ENCODE data around the gene SRRM5.
"Not testable (repeated sequence)": the region's sequence is repeated elsewhere in the genome, so short reads cannot be mapped to it uniquely, and the experiment has no call there.

The SRRM5 gene

GRCh38 chr19:43581467-43581866, 30.4 kb upstream of the SRRM5 start:
- no peak for TF ChIP-seq ZFX (IDR thresholded peaks at IDR 0.05)
- TF ChIP-seq, protein P1, sequence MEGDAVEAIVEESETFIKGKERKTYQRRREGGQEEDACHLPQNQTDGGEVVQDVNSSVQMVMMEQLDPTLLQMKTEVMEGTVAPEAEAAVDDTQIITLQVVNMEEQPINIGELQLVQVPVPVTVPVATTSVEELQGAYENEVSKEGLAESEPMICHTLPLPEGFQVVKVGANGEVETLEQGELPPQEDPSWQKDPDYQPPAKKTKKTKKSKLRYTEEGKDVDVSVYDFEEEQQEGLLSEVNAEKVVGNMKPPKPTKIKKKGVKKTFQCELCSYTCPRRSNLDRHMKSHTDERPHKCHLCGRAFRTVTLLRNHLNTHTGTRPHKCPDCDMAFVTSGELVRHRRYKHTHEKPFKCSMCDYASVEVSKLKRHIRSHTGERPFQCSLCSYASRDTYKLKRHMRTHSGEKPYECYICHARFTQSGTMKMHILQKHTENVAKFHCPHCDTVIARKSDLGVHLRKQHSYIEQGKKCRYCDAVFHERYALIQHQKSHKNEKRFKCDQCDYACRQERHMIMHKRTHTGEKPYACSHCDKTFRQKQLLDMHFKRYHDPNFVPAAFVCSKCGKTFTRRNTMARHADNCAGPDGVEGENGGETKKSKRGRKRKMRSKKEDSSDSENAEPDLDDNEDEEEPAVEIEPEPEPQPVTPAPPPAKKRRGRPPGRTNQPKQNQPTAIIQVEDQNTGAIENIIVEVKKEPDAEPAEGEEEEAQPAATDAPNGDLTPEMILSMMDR (conservative IDR thresholded peaks at IDR 0.05): no peak
- no peak overlapping the region for H3K27ac ChIP-seq

DNA sequence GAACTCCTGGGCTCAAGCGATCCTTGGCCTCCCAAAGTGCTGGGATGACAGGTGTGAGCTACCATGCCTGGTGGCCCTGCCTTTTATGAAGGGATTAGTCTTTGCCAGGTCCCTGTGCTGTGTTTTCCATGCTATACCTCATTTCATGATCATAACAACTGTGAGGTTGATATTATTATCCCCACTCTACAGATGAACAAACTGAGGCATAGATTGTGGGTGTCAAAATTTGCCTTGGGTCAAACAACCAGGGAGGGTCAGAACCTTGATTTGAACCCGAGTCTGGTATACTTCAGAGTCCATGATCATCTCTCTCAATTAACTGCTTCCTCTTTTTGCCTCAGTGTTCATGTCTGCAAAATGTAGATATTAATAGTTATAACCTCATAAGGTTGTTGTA, 29.4 kb upstream of the SRRM5 start:
- no peak overlapping the region for H3K27ac ChIP-seq
- TF ChIP-seq, protein P1 (conservative IDR thresholded peaks at IDR 0.05): no peak
- no peak for TF ChIP-seq ZFX (IDR thresholded peaks at IDR 0.05)

DNA sequence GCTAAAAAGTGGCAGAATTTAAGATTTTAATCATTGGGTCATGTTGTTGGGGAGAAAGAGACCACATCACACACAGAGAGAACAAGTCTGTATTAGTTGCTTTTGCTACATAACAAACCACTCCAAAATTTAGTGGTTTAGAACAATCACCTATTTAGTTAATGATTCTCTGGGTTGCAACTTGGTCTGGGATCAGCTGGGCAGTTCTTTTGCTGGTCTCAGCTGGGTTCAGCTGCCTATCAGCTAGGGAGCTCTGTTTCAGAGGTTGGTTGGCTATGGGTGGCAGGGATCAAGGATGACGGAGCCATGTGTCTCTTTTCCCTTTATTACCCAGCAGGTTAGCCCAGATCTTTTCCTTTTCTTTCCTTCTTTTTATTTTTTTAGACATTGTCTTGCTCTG, 27.4 kb upstream of the SRRM5 start:
- no peak overlapping the region for H3K27ac ChIP-seq
- TF ChIP-seq, protein P1 (conservative IDR thresholded peaks at IDR 0.05): no peak
- no peak for TF ChIP-seq ZFX (IDR thresholded peaks at IDR 0.05)

DNA sequence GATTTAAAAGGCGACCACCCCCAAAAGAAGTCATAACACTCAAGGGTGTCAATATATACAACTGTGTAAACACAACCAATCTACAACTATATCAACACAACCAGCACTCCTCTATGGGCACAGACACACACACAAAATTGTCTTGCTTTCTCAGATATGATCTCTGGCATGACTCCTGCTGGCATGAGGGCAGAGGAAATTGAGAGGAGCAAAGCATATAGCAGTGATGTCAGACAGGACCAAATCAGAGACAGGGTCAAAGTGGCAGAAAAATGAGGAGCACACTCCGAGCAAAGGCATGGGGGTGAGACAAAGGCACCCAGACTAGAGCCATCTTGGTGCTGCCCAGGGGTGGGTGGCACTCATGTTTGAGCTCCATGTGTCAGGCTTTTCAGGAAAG, 25.5 kb upstream of the SRRM5 start:
- no peak overlapping the region for H3K27ac ChIP-seq
- TF ChIP-seq ZFX (IDR thresholded peaks at IDR 0.05): no peak
- TF ChIP-seq, protein P1 (conservative IDR thresholded peaks at IDR 0.05): no peak

DNA sequence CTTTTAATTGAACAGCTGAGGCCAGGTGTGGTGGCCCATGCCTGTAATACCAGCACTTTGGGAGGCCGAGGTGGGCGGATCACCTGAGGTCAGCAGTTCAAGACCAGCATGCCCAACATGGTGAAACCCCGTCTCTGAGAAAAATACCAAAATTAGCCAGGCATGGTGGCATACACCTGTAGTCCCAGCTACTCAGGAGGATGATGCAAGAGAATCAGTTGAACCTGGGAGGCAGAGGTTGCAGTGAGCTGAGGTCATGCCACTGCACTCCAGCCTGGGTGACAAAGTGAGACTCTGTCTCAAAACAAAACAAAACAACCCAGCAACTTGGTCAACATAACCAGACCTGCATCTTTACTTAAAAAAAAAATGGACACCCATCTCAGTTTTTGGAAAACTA, 24.9 kb upstream of the SRRM5 start:
- not testable (repeated sequence) for H3K27ac ChIP-seq

GRCh38 chr19:43589277-43589676, 22.6 kb upstream of the SRRM5 start:
- no peak overlapping the region for H3K27ac ChIP-seq
- TF ChIP-seq ZFX (IDR thresholded peaks at IDR 0.05): no peak
- TF ChIP-seq, protein P1 (conservative IDR thresholded peaks at IDR 0.05): no peak

DNA sequence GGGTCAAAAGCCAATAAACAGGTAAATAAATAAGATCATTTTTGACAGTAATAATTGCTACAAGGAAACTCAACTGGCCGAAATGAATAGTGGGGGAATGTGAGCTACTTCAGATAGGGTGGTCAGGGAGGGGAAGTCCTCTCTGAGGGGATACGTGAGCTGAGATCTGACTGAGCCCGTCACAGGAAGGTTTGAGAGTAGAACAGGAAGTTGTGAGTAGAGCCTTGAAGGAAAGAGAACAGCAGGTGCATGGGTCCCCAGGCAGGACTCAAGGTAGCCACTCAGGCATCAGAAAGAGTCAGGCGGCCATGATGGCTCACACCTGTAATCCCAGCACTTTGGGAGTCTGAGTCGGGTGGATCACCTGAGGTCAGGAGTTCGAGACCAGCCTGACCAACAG, 22.2 kb upstream of the SRRM5 start:
- no peak for TF ChIP-seq ZFX (IDR thresholded peaks at IDR 0.05)
- TF ChIP-seq, protein P1 (conservative IDR thresholded peaks at IDR 0.05): no peak
- no peak overlapping the region for H3K27ac ChIP-seq

GRCh38 chr19:43591904-43592772, 19.8 kb upstream of the SRRM5 start:
- TF ChIP-seq, protein P1 (conservative IDR thresholded peaks at IDR 0.05): no peak
- TF ChIP-seq ZFX (IDR thresholded peaks at IDR 0.05): no peak
- no peak overlapping the region for H3K27ac ChIP-seq

Measured in C4-2B (cell line).